Cardiac muscle cell (in vitro differentiated cells and primary cell): ENCODE measurements around the gene LILRB4. TPM values are rescaled to one million over a fixed set of nuclear protein-coding genes. Genes with fewer than 3 reads are reported as not detected.

Experiments
- DNase-seq, 2 donors: peaks; one replicate each; pipeline versions ENCODE4 v3.0.0 to v3.0.0-alpha.2; 2010 to 2017; ENCODE audit warnings: low read depth in 1 of 2, low spot score in 1 of 2
- H3K27ac ChIP-seq: fragments of 200-600 bp; sonication (generic); 2 replicates; pipeline ENCODE4 v1.5.1; 2016
- H3K27me3 ChIP-seq: fragments of 200-600 bp; sonication (generic); 2 replicates; pipeline ENCODE4 v1.6.0; 2016; ENCODE audit warnings: control low read depth
- H3K36me3 ChIP-seq: fragments of 200-600 bp; sonication (generic); 2 replicates; pipeline ENCODE4 v1.5.1; 2016; ENCODE audit warnings: control low read depth
- H3K4me1 ChIP-seq: fragments of 200-600 bp; sonication (generic); 2 replicates; pipeline ENCODE4 v1.8.1; 2017; ENCODE audit warnings: low read depth, mild to moderate bottlenecking, mixed run types
- H3K4me3 ChIP-seq: fragments of 200-600 bp; sonication (generic); 2 replicates; pipeline ENCODE4 v1.5.1; 2016; ENCODE audit warnings: mild to moderate bottlenecking
- H3K9me3 ChIP-seq: fragments of 200-600 bp; sonication (generic); 2 replicates; pipeline ENCODE4 v1.5.1; 2017; ENCODE audit warnings: low read depth, mild to moderate bottlenecking, control low read depth
- CTCF ChIP-seq: IDR thresholded peaks from 2 replicates; pipeline ENCODE4 v1.5.1; 2012; ENCODE audit warnings: low read depth, mild to moderate bottlenecking, low read length
- polyA plus RNA-seq: library from polyadenylated mRNA; unstranded; fragments of >200 nt; fragmentation: Nextera tagmentation; extraction: Ambion mirVana; gene quantifications from 2 replicates; pipeline ENCODE4 v1.2.1, GENCODE V29; 2016
- total RNA-seq: library from RNA; depleted of rRNA; stranded (reverse); fragments of >200 nt; gene quantifications from 2 replicates; pipeline ENCODE4 v1.2.3, GENCODE V29; 2016

Gene LILRB4
- total and polyA plus RNA-seq, 2 experiments from 2014 or later, result not detected

- Histone ChIP-seq H3K4me1 (no peaks in the 10 kb centered on the region), H3K9me3 (no peaks in the 10 kb centered on the region), H3K27me3 (no peaks in the 10 kb centered on the region), H3K27ac (no peak overlapping the region), H3K4me3 (no peak overlapping the region), H3K36me3 (no peaks in the 10 kb centered on the region)
- DNase-seq, result no peak
- no peak for TF ChIP-seq CTCF
Measured at GRCh38 chr19:54660306-54660705, 2.5 kb upstream of the LILRB4 start.

GRCh38 chr19:54660964-54661363, 1.8 kb upstream of the LILRB4 start:
- H3K4me1 ChIP-seq, result no peaks in the 10 kb centered on the region
- no peak for DNase-seq
- no peak overlapping the region for H3K27ac ChIP-seq
- H3K9me3 ChIP-seq, result no peaks in the 10 kb centered on the region
- no peaks in the 10 kb centered on the region for H3K27me3 ChIP-seq
- no peak overlapping the region for H3K4me3 ChIP-seq
- no peaks in the 10 kb centered on the region for H3K36me3 ChIP-seq
- no peak for TF ChIP-seq CTCF

- TF ChIP-seq CTCF, result no peak
- Histone ChIP-seq H3K4me3 (no peak overlapping the region), H3K27me3 (no peaks in the 10 kb centered on the region), H3K36me3 (no peaks in the 10 kb centered on the region), H3K4me1 (no peaks in the 10 kb centered on the region), H3K27ac (no peak overlapping the region), H3K9me3 (no peaks in the 10 kb centered on the region)
- no peak for DNase-seq
Measured at GRCh38 chr19:54661846-54662481, 821 bp upstream of the LILRB4 start.

DNA sequence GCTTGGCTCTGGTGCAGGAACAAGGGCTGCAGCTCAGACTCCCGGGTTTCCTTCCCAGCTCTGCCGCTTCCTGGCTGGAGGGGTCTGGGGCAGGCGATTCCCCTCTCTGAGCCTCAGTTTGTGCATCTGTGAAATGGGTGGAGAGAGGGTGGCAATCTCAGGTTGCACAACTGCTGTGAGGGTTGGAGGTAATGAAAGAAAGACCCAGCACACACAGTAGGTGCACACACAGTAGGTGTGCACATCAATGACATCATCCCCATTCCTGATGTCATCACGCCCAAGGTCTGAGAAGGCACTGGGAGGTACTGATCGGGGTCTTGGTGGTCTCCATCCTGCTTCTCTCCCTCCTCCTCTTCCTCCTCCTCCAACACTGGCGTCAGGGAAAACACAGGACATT, 2.7 kb downstream of the LILRB4 start:
- H3K9me3 ChIP-seq, result no peaks in the 10 kb centered on the region
- no peak for DNase-seq

DNA sequence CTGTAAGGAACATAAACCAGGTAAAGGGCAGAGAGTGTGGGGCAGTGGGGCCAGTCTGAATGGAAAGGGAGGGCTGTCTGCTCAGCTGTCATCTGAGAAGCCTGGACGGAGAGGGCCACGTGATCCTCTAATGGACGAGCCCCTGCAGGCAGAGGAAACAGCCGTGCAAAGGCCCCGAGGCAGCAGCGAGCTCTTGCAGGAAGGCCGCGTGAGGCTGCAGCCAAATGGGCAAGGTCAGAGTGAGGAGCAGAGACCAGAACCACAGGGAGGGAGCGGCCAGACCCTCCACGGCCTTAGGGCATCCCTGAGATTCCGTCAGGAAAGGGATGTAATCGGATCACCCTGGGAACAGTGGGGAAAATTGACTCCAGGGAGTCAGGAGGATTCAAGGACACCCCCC, 4.4 kb downstream of the LILRB4 start:
- TF ChIP-seq CTCF, result no peak
- H3K27ac ChIP-seq, result no peak overlapping the region
- no peak overlapping the region for H3K4me3 ChIP-seq
- no peaks in the 10 kb centered on the region for H3K4me1 ChIP-seq
- DNase-seq, result no peak
- H3K36me3 ChIP-seq, result no peaks in the 10 kb centered on the region
- no peaks in the 10 kb centered on the region for H3K9me3 ChIP-seq
- H3K27me3 ChIP-seq, result no peaks in the 10 kb centered on the region

More for the DNA sequence above, 2.7 kb downstream of the LILRB4 start:
- no peaks in the 10 kb centered on the region for H3K36me3 ChIP-seq
- H3K27ac ChIP-seq, result no peak overlapping the region
- TF ChIP-seq CTCF, result no peak
- H3K4me3 ChIP-seq, result no peak overlapping the region
- H3K4me1 ChIP-seq, result no peaks in the 10 kb centered on the region
- H3K27me3 ChIP-seq, result no peaks in the 10 kb centered on the region
